NCI-H226 (cell line): Measurements from ENCODE around the gene A2M.

Source experiments
- DNase-seq: peaks from one replicate; pipeline ENCODE4 v3.0.0-alpha.2; 2015

A2M gene

DNA sequence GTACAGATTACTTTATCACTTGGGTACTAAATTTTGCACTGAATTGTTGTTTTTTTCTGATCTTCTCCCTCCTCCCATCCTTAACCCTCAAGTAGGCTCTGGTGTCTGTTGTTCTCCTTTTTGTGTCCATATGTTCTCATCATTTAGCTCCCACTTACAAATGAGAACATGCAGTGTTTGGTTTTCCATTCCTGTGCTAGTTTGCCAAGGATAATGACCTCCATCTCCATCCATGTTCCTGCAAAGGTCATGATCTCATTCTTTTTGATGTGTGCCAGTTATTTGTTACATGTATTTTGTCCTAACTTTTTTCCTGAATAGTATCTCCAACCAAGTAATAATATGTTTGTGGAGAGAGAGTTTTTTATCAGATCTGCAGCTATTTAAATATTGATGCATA lies 44.2 kb downstream of the A2M start:
- DNase-seq: no peak

DNA sequence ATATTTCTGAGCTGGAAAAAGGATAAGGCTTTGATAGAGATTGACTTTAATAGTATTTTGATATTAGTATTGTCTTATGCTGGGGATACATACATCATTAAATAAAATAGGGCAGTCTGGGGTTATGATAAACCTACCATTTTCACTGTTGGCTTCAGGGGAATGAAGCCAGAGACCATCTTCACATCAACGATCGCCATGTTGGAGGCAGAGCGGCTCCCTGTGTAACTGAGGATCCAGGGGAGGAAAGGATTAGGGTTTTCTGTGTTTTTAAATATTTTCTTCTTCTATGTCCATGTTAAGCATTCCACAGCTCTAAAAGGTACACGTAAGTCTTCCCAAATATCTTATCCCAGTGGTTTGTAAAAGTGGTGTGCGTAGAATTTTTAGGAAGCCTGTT lies 45.4 kb downstream of the A2M start:
- DNase-seq: no peak

DNA sequence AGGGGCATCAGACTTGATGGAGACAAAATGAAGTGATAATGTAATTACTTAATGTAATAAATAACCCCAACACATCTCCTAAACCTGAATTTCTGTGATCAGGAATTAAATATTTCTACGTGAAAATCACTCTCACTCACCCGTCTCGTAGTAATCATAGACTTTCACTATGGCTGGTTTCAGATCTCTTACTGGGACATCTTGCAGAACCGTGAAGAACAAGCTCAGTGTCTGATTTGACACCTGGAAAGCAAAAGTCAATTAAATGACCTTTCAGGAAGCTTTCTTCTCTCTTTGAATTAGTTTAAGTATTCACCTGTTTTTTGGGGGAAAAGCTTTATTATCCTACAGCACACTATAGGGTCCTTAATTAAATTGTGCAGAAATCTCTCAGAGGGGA lies 47.1 kb downstream of the A2M start:
- DNase-seq: no peak

DNA sequence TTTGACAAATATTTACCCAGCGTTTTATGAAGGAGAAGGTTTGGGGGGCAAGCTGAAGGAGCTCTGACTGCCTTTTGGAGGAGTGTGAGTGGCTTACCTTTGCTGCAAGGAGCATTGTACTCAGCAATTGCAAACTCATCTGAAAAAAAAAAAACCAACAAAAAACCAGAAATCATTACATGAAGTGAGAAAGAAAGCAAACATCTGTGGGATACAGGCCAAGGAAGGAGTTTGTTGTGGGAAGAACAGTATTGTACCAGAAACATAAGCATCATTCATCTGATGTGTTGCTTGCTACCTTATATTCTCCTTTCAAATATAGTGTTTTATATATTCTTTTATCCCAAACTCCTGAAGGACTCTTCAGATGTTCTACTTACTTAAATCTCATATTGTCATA lies 47.6 kb downstream of the A2M start:
- DNase-seq: no peak

DNA sequence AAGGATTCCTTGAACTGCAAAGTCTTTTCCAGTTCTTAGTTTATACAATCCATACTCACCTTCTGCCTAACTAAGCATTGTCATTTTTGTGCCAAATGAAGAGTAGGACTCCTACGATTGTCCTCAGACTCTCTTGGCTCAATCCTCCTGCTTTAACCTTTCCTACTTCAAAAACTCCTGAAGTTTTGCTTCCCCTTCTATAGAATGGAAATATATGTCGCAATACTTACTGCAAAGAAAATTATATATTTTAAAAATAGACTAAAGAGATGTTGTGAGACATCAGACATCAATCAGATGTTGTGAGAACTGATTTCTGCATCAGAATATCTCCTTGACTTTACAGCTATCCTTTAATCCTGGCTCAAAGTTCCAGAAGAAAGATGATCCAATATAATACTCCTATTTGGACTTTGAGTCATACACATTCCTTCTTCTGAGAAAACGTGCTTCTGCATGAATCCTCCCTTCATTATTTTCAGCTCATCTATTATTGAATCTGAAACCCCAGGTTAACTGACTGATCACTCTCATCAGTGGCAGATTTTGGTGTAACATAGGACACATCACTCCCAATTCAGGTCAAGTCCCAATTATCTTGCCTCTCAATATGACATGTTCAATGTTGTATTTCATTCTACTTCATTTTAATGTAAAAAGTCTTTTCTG lies 48.8 kb downstream of the A2M start:
- no peak for DNase-seq

DNA sequence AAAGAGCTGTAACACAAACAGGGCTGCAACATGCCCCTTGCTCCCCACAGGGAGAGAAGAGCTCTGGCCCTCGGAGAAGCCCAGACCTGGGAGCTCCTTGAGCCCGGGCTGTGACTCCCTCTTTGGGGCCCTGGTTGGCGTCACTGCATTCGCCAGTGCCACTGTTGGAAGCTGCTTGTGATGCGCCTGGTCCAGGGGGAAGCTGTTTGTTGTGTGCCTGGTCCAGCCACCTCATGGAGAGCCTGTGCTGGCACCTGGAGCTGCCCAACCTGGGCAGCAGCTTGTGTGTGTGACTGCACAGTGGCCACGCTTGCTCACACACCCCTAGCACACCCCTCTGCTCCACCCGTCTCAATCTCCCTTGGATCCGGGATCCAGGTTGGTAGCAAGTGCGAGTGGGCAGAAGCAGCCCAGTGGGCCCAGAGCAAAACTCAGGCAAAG lies 49.5 kb downstream of the A2M start:
- DNase-seq: no peak

DNA sequence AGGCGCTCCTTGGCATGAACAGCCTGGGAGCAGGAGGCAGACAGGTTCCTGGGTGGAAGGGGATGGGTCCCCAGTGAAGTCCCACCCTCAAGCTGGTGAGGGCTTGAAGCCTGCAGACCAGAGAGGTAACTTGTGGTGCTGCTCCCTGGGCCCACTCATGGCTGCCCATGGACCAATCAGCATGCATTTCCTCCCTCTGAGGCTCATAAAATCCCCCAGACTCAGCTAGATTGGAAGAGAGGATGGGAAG lies 50.2 kb downstream of the A2M start:
- DNase-seq: no peak

DNA sequence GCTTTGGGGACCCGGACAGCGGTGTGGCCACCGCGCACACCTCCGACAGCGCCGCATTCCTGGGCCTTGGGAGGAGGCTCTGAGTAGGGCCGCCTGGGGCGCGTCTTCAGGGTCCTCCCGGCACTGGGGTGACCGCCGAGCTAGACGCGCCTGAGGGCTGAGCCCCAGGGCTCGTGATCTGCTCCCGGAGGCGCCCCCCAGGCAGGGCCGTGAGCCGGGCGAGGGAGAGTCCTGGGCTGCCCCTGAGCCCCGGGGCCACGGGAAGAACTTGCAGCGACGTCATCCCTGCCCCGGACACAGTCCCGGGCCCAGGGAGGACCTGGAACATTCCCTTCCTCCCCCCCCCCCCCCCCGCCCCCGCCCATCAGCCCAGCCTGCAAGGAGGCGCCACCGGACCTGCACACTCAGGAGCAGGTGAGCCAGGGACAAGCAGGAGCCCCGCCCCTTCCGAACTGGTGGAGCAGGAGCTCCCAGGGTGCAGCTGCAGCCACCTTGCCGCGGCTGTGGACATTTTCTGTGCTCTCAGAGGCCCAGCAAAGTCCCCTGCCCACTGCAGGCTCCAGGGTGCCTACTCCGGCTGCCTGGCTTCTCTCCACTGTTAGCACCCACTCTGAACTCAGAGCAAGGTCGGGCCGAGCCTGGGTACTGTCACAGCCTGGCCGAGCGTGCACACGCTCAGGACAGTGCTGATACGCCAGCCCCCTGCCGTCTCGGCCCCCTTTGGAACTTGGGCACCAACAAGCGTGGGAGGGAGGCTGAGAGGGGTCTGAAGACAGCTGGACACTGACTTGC lies 50.7 kb downstream of the A2M start:
- DNase-seq: no peak

DNA sequence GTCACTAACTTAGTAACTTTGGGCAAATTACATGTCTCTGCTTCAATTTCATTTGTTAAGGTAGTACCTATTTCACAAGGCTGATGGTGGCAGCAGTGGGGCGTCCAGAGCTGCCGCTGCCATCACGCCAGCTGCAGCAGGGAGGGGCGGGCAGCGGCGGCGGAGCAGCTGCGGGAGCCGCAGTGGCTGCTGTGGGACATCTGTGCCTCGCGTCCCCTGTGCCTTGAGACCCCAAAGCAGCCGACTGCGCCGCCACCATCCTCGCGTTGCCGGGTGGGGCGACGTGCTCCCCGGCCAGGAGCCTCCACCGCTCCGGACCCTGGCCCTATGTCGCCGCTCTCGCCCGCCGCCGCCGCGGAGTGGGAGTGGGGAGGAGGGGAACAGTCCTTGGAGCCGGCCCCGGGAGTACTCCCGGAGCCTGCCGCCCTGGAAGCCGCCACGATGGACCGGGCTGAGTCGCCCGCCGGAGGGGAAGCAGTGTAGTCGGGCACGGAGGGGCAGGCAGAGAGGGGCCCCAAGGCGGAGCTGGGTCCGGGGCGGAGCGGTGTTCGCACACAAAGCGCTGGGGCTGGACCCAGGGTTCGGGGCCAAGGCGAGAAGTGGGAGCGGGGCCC lies 51.4 kb downstream of the A2M start:
- DNase-seq: peak; percentile 7

DNA sequence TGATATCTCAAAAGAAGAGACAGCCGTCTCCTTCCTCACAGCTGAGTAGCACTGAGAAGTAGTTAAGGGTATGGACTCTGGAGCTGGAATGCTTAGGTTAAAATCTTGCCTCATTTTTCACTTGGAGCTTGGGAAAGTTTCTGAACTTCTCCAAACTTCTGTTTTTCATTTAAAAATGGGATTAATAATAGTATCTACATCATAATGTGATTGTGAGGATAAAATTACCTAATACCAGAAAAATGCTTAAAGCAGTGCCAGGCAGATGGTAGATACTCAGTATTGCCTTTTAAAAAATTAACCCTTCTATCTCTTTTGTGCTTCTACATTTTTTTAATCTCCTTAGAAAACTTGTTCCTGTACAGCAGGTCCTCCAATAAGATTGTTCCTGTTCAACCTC lies 63.1 kb downstream of the A2M start:
- no peak for DNase-seq

DNA sequence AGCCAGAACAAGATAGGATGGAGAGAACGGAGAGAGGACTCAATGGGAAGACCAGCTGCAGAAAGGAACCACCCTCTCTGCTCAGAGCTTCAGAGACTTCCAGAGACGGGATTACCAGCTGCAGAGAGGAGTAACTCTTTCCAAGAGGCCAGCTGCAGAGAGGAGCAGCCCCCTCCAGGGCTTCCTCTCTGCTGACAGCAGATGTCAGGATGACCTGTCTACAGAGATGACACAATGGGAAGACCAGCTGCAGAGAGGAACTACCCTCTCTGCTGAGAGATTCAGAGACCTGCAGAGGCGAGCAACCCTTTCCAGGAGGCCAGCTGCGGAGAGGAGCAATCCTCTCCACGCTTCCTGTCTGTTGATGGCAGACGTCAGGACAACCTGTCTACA lies 64.6 kb downstream of the A2M start:
- DNase-seq: no peak

DNA sequence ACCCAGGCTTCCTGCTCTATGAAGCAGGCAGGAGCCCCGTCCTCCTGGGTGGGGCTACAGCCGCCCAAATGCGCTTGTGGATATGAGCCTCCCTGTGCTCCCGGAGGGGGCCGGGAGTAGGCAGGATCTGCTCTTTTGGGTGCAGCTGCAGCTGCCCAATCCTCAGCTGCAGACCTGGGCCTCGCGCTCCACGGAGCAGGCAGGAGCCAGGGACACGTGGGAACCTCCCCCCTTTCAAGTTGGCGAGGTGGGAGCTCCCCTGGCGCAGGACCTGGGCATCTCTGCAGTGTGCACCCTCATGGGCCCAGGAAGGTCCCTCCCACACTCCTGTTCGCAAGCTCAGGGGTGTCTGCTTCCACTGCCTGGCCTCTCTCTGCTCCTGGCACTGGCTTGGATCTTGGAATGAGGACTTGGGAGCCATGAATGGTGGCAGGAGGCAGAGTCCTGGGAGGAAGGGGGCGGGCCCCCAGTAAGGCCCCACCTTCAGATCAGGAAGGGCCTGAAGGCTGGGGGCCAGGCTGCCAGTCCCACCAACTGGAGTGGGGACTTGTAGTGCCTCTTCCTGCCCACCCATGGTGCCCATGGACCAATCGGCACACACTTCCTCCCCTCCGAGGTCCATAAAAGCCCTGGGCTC lies 65.1 kb downstream of the A2M start:
- DNase-seq: no peak

DNA sequence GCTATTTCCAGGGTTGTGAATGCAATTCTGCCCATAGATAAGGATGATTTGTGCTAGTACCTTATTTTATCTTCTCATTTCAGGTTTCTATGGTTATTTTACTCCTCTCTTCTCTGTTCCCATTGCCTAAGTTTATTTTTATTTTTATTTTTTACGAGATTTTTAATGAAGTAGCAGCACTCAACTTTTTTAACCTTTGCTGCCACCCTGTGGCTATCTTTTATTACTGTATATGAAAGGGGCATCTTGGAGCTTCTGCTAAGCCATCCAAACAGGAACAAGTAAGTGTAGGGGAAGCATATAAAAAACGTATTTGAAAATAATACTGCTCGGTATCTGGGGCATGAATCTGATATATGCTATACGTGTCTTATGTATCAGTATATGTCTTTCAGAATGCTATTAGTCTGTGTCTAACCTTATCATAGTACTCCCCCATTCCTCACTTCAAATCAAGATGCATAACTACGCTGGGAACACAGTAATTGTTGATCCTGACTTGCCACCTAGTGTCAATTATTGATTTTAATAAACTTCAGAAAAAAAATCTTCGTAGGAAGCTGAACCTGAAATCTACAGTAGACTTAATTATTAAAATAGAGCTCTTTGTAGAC lies 66.1 kb downstream of the A2M start:
- DNase-seq: peak; percentile 10

DNA sequence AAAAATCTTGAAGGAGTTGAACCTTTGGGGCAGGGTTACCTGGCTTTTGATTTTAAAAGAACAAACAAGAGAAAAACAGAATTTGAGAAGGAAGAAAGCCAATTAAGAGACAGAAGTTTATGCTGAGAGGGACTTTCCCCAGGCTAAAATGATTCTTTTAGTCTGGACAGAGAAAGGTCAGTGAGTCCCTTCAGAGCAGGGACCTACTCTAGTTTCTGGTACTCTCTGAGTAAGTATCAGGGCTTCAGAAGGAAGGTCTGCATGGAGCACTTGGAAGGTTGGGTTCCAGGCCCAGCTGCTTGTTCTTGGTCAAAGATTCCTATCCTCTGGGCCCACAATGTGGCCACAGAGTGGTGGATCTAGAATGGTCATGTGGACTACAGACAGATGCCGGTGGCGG lies 66.8 kb downstream of the A2M start:
- no peak for DNase-seq

DNA sequence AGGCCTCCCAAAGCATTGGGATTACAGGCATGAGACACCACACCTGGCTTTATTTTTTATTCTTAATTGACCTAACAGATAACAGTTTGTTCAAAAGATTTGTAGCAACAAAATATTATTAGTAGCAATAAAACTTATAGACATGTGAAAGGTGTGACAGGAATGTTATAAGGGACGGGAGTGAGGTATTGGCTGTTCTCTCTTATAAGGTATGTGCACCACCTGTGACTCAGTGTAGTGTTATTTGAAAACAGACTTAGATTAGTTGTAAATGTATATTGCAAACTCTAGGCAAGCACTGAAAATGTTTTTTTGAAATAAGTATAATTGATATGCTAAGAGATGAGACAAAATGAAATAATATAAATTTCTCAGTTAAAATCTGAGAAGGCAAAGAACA lies 68.6 kb downstream of the A2M start:
- DNase-seq: no peak

DNA sequence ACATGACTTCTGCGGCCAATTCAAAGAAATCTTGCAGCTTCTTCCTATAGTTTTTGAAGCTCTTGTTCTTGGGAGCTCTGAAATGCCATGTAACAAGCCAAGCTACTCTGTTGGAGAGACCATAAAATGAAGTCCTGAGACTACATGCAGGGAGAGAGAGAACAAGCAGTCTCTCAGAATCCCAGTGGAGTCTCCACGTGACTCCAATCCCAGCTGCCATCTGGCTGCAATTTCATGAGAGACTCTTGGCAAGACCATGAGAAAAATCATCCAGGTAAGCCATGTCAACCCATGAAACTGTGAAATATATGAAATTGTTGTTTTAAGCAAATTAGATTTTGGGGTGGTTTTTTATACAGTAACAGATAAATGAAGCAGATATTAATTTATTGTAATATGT lies 72.0 kb downstream of the A2M start:
- DNase-seq: no peak

DNA sequence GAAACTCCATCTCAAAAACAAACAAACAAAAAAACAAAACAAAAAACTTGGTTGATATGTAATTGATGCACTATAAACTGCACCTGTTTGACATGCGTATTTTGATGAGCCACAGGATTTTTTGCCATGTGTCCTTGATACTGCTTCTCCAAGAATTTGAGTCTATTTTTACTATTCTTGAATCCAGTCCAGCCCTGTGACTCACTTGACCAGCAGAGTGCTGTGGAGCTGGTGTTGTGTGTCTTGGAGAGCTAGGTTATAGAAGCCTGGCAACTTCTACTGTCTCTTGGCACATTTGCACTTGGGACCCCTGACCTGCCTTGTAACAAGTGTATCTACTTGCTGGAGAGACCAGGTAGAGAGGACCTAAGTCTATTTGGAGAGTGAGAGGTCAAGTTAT lies 74.4 kb downstream of the A2M start:
- DNase-seq: no peak

DNA sequence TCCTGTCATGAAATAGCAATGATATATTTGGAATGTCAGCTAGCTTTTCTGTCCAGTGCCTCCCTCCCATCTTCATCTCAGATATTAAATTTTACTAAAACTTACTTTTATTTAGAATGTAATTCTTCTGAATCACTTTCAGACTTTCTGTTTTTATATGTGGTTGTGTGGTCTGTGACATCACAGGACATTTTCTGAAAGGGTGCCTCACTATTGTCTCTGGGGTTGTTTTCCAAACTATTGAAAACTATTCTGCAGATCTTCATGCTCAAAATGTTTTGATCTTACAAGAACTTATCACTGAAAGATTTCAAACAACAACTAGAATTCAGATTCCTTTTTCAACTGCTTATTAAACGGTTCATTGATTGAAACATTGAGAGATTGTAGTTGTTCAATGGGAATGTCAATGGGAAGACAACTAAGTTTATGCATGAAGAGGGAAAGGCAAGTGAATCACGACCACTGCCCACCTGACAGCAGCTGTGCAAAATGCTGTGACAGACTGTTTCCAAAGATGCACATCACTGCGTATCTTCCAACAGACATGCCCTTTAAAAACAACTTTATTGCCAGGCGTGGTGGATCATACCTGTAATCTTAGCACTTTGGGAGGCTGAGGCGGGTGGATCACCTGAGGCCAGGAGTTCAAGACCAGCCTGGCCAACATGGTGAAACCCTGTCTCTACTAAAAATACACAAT lies 75.1 kb downstream of the A2M start:
- no peak for DNase-seq

DNA sequence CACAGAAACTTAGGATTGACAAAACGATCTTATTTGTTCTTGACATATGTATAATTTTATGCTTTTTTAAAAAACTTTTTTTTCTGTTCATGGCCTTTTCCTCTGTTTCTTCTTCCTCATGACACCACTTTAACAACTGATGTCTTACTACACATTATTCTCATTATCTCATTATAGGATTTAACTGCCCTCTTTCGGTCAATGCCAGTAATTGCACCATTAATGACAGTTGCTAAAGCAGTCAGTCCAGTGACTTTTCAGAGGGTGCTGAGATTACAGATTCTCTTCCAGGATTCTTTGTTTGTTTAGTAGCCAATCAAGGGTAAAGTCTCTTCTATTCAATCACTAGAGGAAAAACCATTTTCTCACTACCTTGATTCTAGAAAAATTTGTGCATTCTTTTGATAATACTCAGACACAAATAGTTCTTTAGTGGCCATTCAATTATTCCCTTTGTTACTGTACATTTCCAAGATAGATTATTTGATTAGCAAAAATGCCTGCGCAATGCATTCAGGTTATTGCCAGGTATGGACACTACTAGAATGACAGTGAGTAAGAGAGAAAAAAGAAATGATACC lies 76.2 kb downstream of the A2M start:
- peak; percentile 23 for DNase-seq

DNA sequence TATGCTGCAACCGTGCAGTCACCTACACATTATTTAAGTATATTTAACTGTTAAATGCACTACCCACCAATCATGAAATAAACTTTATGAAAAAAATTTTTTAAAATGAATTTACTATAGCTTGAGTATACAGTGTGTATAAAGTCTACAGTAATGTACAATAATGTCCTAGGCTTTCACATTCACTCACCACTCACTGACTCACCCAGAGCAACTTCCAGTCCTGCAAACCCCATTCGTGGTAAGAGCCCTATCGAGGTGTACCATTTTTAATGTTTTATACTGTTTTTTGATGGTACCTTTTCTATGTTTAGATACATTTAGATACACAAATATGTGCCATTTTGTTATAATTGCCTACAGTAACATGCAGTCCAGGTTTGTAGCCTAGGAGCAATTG lies 78.3 kb downstream of the A2M start:
- DNase-seq: no peak

DNA sequence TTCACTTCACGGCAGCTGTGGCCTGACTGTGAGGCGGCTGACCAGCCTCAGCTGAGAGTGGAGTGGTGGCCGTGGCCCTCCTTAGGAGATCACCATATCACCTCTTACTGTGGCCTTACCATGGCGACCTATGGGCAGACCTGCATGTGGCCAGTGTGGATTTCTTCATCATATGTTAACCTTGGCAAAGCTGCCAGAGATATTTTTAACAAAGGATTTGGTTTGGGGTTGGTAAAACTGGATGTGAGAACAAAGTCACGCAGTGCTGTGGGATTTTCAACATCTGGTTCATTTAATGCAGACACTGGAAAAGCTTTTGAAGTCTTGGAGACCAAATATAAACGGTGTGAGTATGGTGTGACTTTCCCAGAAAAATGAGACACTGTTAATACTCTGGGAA lies 79.5 kb downstream of the A2M start:
- no peak for DNase-seq

DNA sequence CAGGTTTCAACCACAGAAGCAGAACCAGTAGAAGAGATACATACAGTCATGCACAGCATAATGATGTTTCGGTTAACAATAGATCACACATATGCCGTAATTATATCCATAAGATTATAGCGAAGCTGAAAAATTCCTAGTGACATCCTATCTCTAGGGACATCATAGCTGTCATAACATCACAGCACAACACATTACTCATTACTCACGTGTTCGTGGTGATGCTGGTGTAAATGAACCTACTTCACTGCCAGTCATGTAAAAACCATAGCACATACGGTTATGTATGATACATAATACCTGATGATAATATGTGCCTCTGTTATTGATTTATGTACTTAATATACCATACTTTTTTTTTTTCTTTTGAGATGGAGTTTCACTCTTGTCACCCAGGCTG lies 81.6 kb downstream of the A2M start:
- DNase-seq: no peak
